Stimulated activated CD4-positive, alpha-beta T cell treated with anti-CD3 and anti-CD28 coated beads, Interleukin-1b, Interleukin-23, amount 100 ng/mL, for 1 hour (primary cell): ENCODE measurements around the gene TAC4.

Experiments used
- DNase-seq, 2 donors: peaks; one replicate each; pipeline ENCODE4 v3.0.0-alpha.2; 2020; ENCODE audit warnings: low read depth in 2 of 2

The TAC4 gene, protein sequence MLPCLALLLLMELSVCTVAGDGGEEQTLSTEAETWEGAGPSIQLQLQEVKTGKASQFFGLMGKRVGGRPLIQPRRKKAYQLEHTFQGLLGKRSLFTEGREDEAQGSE

DNA sequence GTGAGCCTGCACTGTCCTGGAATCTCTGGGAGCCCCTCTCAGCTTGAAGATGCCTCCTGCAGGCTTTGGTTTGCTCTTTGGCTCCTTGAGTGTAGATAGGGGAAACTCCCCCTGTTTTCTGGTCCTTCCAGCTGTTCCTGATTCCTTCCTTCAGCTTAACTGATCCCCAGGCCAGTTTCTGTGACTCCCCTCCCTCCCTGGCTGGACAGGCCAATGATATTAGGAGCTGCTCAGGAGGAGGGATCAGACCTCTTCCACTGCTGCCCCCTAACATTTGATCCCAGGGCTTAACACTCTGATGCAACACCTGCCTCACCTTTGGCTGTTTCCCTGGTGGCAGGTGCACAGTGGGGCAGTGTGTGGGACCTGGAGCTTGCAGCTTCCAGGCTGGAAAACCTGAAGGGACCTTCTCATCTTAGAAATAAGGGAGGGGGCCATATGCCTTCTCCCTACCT lies at the start of gene TAC4:
TAC4 (minus strand) TSS at position 51 of the 455 bp plus-strand sequence. CDS start 52 bp downstream, outside the sequence.
- DNase-seq: no peak

DNA sequence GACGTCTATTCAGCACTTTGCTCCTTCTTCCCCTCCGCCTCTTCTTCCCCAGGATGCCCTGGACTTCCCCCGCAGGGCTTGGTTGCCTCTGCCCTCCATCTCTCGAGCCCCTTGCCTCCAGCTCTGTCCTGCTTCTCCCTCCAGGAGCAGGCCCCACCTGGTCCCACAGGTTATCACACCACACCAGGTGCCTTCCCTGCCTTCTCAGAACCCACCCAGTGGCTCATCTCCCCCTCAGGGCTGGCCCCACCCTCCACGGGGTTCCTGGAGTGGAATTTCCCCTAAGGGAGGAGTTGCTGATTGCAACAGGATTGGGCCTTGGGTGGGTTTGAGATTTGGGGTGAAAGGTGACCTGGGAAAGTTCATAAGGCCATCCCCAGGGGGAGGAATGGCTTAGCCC lies 49.0 kb upstream of the TAC4 start:
- DNase-seq: no peak

DNA sequence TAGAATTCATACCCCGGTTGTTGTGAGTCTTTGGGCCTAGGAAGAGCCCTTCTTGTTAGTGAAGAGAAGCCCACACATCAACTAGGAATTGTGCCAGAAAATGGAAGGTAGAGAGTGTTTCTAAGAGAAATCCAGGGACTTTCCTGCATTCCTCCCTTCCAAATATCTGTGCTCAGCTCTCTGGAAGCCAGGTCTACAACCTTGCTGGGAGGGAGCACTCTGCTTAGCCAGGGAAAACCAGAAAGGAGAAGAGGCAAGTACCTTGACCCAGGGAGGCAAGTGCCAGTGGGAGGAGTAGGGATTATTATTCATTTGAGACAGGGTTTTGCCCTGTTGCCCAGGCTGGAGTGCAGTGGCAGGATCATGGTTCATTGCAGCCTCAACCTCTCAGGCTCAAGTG lies 48.4 kb upstream of the TAC4 start:
- DNase-seq: no peak

DNA sequence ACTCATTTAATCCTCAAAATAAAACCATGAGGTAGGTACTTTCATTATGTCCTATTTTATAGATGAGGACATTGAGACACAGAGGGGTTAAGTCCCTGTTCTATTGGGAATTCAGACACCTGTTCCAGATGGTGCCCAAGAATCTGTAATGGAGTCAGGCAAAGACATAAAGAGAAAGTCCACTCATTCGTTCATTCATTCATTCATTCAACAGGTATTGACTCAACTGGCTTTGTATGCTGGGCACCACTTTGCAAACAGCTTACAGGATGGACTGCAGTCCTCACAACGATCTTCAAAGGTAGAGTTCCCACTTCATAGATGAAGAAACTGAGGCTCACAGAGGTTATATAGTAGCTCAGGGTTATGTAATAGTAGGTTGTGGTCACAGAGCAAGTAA lies 47.9 kb upstream of the TAC4 start:
- DNase-seq: no peak

DNA sequence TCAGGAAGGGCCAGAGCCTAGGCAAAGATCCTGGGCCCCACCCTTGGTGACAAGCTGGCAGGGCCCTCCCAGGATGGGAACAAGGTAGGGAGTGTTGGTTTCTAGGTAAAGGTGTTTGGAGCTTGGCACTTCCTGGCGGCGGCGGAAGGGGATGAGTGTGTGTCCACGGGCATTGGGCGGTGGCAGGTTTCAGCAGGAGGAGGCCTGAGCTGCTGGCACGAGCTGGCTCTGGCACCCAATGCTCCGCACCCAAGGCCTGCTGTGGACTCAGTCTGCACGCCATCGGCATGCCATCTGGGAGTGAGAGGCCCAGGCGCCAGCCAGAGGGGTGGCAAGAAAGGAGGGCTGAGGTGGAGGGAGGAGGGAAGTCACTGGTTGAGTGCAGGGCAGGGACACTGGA lies 46.9 kb upstream of the TAC4 start:
- DNase-seq: no peak

DNA sequence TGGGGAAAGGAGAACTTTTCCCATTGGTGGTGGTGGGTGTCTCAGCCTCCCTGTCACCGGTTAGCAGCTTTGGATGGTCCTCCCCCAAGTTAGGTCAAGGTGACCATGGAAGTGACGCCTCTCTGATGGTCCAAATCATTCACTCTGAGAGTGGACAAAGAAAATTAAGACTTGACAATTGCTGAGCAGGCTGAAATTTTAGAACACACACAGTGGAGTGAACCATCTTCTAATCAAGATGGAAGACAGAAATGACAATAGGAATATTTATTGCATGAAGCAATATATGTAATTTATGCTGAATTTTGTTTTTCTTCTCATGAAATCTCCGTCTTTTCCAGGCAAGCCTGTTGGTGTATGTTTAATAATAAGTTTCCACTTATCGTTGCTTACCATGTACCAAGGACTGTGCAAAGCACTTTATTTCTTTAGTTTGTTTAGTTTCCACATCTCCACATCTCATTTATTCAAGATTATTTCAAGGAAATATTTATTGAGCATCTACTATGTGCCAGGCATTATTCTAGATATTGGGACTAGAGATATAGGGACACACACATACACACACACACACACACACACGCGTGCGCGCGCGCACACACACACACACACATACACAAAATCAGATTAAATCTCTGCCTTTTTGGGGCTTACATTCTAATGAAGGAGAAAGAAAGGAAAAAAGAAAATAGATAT lies 44.0 kb upstream of the TAC4 start:
- no peak for DNase-seq

DNA sequence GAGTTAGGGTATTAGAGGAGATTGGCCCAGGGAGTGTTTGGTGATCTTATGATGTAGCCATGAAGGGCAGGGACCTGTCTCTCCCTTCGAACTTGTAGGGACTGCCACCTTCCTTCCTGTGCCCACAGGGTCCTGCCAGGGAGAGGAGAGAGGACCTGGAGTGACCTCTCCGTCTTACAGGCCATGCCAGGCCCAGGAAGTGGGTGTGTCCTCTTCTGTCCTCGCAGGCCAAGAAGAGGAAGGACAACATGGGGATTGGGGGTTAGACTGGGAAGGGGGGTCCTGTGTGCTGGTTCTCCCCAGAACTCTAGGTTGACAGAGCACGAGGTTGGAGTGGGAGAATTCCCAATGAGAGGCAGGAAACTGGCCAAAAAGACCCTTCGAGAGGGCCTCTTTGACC lies 43.4 kb upstream of the TAC4 start:
- no peak for DNase-seq

DNA sequence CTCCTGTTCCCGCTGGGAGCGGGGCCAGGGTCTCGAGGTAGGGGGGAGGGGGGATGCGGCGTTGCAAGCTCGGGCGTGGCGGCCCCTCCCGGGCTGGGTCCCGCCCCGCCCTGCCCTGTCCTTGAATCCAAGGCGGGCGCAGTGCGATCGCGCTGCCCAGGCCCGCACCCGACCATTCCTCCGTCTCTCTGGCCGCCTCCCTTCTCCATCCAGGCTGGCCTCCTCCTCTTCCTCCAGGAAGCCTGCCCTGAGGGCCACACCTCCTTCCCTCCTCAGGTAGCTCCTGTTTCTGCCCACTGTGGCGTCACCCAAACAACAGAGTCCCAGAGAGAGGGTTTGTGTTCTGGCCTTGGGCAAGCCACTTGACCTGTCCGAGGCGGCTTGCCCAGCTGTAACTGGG lies 43.0 kb upstream of the TAC4 start:
- DNase-seq: no peak

DNA sequence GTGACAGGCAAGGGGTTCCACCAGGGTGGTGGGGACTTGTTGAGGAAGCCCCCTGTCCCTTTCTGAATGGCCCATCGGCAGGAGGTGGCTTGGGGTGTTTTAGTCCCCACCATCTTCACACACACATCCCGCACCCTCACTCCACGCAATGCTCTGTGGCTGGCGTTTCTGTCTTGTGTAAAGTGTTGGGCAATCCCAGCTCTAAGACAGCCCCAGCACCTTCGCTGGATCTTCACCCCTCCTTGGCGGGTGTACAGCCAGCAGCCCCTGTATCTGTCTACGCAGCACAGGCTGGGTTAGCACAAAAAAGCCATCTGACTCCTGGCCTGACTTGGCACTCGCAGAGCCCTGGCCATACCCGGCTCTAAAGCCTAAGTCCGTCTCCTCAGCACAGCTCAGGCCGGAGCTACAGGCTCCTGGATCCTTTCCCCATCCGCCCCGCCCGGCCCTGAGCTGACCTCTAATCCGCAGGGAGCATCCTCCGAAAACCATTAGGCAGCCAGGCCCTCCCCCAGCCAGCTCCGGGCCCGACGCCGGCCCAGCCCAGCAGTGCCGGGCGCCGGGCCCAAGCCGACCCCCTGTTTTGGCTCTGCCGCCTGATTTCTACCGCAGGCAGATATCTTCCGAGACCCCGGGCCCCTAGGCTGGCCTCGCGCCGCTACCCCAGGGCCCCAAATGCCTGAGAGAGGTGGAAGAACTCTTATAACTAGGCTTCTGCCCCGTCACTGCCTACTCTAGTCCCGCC lies 42.4 kb upstream of the TAC4 start:
- no peak for DNase-seq

DNA sequence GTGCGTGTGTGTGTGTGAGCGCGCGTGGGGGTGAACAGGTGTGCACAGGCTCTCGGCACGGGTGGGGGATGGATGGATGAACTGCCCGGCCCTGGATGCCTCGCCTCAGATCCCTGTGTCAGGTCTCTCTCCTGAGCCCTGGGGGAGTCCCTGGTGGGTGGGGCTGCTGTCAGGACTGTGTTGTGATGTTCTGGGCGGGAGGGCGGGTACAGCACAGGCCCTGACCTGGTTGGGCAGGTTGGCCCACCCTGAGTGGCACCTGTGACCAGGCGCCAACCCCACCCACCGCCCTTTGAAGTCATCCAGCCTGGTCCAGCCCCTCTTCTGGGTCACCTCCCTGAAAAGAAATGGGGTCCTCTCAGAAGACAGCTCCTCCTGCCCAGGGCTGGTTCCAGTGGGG lies 41.6 kb upstream of the TAC4 start:
- no peak for DNase-seq

DNA sequence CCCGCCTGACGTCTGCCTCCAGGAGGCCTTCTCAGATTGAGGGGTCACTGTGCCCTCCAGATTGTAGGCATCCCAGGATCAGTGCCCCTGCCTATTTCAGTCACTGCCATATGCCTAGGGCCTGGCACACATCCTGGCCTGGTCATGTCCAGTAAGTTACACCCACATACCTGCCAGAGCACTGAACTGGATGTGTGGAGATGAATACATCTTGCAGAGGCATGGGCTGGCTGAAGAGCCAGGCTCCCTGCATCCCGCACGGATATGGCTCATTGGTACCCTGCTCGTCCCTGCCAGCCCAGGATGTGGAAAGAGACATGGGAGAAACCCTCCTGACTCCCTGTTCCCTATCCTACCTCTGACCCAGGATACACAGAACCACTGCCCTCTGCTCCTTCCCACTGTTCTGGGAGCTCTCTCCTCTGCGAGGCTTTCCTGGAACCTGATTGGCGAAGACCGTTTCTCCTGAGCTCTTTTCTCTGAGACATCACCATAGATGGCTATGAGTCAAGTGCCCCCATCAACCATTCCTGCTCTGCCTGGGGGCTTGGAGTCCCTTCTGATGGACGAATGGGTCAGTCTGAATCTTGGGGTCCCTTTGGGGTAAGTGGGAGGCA lies 40.0 kb upstream of the TAC4 start:
- no peak for DNase-seq

DNA sequence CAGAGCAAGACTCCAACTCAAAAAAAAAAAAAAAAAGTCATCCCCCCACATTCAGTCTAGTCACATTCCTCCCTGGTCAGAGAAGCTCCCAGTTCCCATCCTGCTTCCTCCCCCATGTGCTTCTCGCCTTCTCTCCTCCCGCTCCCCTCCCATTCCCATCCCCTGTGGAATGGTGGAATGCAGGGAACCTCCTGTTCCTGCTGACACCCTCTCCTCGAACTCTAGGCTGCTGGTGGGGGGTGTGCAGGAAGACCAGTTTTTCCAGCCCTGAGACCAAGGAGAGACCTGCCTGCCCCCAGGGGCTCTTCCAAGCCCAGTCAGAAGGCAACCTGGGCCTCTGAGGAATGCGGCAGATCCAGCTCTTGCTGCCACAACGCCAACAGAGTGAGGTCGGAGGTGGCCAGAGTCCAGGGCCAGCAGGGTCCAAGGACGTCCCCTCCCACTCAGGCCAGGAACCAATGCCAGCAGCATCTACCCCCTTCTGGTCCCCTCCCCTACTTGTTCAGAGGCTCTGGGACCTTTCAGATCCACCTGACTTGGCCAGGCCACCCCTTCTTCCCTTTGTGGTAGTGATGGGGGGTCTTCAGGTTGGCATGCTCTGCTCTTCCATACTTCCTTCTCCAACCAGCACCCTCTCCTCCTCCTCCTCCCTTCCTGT lies 39.3 kb upstream of the TAC4 start:
- no peak for DNase-seq

DNA sequence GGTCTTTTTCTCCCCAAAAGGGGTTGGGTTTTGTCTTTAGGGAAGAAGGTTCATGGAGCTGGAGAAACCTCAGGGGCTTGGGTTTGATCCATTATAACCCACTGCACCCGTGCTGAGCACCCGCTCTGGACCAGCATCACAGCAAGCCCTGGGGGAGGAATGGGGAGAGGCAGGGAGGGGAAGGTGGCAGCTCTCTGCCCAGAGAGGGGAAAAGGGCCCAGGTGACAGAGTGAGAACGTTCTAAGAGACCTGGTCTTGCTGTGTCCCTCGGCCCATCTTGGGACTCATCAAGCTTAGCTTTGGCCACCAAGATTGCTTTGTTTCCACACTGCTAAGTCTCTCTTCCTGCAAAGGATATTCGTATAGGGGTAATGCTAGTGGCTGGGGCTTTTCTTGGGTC lies 38.2 kb upstream of the TAC4 start:
- DNase-seq: no peak

DNA sequence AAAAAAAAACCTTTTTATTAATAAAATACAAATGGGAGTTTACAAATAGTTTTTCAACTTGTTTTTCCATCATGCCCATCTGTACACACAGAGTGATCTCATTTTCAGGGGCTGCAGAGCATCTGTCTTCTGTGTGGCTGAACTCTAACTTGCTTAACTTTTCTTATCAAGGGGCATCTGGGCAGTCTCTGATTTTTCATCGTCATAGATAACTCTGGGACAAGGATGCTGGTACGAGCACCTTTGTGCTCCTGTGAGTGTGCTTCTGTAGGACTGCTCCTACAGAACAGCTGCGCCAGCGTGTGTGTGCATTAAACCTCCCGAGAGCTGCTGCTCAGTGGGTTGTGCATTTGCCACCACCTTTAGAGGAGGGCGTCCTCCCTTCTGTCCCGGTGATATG lies 34.6 kb upstream of the TAC4 start:
- DNase-seq: no peak

DNA sequence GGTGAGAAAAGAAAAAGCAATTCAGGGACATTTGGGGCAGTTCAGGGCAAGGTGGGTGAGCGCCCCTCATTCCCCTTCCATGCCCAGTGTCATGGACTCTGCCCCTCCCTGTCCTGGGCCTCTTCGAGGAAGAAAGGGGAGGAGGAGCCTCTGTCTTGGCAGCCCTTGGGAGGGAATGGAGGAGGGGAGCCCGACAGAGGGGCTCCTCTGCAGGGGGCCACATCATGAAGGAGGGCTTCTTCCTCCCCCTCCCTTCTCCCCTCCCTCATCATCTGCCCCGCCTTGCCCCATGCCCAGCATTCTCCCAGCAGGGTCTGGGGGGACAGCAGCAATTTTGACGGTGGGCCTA lies 33.2 kb upstream of the TAC4 start:
- DNase-seq: no peak

DNA sequence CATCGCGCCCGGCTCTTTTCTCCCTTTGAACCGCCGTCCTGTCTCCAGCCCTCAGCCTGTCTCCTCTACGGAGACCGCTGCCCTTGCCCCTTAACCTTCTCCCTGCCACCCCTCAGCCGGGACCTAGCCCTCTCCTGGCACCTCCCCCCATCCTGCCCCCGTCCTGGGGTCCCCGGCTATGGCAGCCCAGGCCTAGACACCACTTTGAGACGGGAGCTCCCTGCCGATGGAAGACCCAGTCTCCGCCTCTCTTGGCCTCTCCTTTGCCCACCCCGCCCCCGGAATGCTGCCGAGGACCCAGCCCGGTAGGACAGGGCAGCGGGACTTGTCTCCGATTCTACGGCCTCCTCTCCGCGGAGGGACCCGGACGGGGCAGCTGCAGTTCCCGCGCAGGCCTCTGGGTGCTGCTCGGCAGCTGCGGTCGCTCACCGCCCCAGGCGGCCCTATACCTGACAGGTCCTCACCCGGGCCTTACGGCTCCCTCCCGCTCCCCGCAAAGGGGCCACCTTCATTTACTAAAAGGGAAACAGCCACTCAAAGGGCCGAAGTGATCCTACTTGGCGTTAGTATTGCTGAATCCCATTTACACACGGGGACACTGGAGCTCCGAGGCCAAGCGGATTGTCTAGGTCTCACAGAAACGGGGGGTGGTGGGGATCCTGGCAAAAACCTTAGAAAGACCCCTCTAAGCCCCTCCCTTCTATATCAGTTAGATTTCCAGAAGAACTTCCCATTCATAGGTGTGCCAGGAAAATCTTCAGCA lies 32.6 kb upstream of the TAC4 start:
- DNase-seq: peak; percentile 26 to 63

DNA sequence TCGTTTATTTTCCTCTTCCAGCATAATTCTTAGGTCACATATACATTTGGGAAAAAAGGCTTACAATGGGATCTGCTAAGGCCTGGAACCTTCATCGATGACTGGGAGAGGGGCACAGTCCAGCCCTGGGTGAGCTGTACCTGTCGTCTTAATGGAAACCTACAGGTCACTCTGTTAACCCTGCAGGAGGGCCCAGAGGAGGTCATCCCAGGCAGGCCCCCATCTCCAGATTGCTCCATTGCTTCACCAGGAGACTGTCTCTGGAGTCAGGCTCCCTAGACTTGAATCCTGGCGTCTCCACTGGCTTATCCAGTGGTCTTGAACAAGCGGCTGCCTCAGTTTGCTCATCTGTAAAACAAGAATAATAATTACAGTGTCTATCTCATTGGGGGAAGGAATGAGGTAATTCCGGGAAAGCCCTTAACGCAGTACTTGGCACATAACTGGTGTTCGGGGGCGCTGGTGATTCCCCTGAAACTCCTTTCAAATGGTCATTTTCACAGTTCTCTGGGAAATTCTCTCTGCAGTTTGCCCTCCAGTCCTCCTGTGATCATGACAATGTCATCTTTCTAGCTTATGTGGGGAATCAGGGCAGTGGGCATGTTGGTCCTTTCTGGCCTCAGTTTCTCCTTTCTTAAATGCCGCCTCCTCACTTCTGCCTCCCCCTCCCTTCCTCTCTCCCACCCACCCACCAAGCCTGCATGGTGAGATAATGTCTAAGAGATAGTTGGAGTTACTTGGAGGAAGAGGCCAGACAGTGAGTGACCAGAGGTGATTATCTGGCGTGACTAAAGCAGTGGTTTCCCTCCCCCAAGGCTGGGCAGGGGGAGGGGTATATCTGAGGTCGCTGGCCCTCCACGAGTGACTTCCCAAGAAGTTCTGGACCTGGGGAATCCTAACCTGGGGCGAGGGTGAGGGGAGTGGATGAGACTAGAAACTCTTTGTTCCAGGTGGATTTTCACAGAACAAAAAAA lies 31.3 kb upstream of the TAC4 start:
- no peak for DNase-seq

DNA sequence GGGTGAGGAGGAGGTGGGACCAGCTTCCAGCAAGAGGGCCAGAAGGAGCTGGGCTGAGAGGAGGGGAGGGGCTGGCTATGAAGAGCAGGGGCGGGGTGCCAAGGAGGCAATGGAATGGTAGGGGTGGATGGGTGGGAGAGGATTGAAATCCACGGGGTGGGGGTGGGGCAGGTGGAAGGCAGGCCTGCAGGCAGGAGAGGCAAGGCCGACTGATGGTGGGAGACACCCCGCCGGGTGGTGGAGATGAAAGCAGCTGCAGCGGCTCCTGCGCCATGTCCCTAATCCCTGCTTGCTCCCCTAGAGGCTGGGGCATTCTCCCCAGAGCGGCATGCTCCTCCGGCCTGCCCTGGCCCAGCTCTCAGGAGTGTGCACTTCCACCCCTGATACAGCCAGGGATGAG lies 27.8 kb upstream of the TAC4 start:
- DNase-seq: no peak

DNA sequence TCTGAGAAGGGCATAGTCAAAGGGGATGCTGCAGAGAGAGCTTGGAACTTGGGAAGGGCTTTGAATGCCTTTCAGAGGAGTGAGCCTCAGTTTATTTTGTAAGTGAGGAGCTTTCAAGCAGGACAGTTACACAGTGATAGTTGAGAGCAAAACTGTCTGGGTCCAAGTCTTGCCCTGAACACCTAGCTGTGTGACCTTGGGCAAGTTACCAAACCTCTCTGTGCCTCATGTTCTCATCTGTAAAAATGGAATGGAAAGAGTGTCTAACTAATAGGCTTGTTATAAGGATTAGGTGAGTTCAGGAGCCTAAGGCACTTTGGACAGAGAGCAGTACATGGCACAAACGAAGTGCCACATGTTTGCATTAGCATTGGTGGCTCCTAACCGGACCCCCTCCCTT lies 27.0 kb upstream of the TAC4 start:
- DNase-seq: no peak

DNA sequence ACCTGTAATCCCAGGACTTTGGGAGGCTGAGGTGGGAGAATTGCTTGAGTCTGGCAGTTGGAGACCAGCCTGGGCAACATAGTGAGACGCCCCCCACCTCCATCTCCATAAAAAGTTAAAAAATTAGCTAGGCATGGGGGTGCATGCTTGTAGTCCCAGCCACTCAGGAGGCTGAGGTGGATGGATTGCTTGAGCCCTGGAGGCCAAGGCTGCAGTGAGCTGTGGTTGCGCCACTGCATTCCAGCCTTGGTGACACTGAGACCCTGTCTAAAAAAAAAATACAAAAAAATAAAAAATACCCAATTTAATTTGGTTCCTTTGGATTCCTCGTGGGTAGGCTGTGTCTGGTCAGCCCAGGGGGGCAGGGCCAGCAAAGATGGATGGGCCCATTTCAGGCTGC lies 26.1 kb upstream of the TAC4 start:
- no peak for DNase-seq
